ENCODE measurements around the gene SLC6A19. TPM values are rescaled to one million over a fixed set of nuclear protein-coding genes. Genes with fewer than 3 reads are reported as not detected.
A peak's percentile ranks its signal among the peaks of the same experiment; 100 is the strongest.

The SLC6A19 gene
- total and polyA plus RNA-seq, 10 donors, result under 0.01 to 0.50 TPM; not detected in 8

DNA sequence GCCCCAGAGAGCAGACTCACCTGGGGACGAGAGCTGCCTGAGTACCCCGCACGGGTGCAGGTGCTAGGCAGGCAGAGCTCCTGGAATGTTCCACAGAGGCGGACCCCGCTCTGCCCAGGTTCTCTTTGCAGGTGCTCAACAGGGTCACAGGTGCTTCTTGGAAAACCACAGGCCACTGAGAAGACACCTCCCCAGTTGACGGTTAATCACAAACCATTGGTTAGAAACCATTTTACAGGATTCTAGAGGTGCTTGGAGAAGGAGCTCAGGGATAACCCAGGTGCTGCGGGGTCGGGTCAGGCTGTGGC is 17.3 kb upstream of the SLC6A19 start:
- Histone ChIP-seq H3K9me3 (no peaks in the 10 kb centered on the region), H3K4me3 (no peak overlapping the region), H3K4me1 (peaks cover 0 to 28% (median 4%) of the 10 kb centered on the region in 6 donors), H3K27me3 (replicated peaks in 1 of 7) (peaks cover 0 to 67% (median 0%) of the 10 kb centered on the region in 7 donors), H3K36me3 (no peaks in the 10 kb centered on the region), H3K27ac (no peak overlapping the region)
- intact Hi-C loops (cut with DNase I; ENCODE audit: low total_unique reads), result no loop called here
- DNase-seq, result no peak
- WGBS, 5 donors, result 87 to 96% (median 88%) methylated on average over 8 of the region's 8 CpGs
- no peak for TF ChIP-seq POLR2A (IDR thresholded peaks at IDR 0.05)
- no peak for TF ChIP-seq POLR2AphosphoS5 (IDR thresholded peaks at IDR 0.05)
- TF ChIP-seq, protein P1, sequence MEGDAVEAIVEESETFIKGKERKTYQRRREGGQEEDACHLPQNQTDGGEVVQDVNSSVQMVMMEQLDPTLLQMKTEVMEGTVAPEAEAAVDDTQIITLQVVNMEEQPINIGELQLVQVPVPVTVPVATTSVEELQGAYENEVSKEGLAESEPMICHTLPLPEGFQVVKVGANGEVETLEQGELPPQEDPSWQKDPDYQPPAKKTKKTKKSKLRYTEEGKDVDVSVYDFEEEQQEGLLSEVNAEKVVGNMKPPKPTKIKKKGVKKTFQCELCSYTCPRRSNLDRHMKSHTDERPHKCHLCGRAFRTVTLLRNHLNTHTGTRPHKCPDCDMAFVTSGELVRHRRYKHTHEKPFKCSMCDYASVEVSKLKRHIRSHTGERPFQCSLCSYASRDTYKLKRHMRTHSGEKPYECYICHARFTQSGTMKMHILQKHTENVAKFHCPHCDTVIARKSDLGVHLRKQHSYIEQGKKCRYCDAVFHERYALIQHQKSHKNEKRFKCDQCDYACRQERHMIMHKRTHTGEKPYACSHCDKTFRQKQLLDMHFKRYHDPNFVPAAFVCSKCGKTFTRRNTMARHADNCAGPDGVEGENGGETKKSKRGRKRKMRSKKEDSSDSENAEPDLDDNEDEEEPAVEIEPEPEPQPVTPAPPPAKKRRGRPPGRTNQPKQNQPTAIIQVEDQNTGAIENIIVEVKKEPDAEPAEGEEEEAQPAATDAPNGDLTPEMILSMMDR (IDR thresholded peaks at IDR 0.05 in 8 of 11, conservative IDR thresholded peaks at IDR 0.05 in 3 of 11), result no peak

DNA sequence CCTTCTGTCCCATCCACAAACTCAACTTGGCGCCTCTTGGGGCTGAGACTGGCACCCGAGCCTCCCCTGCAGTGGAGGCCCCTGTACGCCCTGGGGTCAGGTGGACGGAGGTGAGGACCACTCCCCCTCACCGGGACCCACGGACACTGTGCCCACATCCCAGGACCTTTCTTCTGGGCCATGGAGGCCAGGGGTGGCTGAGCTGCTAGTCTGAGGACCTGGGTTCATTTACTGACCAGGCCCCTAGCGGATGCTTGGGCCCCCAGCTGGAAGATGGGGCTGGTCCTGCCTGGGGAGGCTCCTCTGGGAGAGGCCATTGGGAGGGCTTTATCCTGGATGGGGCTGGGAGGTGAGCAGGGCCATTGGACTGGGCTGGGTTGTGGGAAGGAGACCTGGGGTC is 16.9 kb upstream of the SLC6A19 start:
- no peaks in the 10 kb centered on the region for H3K36me3 ChIP-seq
- TF ChIP-seq, protein P1 (IDR thresholded peaks at IDR 0.05 in 8 of 11, conservative IDR thresholded peaks at IDR 0.05 in 3 of 11), result no peak
- TF ChIP-seq POLR2A (IDR thresholded peaks at IDR 0.05), result no peak
- no peak for TF ChIP-seq POLR2AphosphoS5 (IDR thresholded peaks at IDR 0.05)
- peaks cover 0 to 28% (median 4%) of the 10 kb centered on the region in 6 donors for H3K4me1 ChIP-seq
- intact Hi-C loops (cut with DNase I; ENCODE audit: low total_unique reads), result no loop called here
- no peaks in the 10 kb centered on the region for H3K9me3 ChIP-seq
- no peak overlapping the region for H3K27ac ChIP-seq
- no peak for DNase-seq
- WGBS, 5 donors, result 86 to 93% (median 92%) methylated on average over 7 of the region's 7 CpGs
- H3K27me3 ChIP-seq (replicated peaks in 1 of 7), result peaks cover 0 to 70% (median 0%) of the 10 kb centered on the region in 7 donors
- H3K4me3 ChIP-seq, result no peak overlapping the region

DNA sequence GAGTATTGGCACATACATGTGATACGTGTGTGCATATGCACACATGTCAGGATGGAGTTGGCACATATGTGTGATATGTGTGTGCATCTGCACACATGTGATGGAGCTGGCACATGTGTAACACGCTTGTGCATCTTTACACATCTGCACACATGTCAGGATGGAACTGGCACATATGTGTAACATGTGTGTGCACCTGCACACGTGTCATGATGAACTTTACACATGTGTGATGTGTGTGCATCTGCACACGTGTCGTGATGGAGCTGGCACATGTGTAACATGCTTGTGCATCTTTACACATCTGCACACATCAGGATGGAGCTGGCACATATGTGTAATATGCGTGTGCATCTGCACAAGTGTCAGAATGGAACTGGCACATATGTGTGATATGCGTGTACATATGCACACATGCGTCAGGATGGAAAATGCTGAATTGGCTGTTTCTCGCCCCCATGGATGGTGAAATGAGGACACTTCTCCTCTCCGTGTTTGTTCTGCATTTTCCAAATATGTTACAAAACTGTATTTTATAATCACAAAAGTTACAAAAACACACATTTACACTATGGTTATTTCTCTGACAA is 16.3 kb upstream of the SLC6A19 start:
- no peak overlapping the region for H3K27ac ChIP-seq
- 80 to 89% (median 85%) methylated on average over 10 of the region's 10 CpGs for WGBS, 5 donors
- no peak for DNase-seq
- no peaks in the 10 kb centered on the region for H3K36me3 ChIP-seq
- intact Hi-C loops (cut with DNase I; ENCODE audit: low total_unique reads), result no loop called here
- TF ChIP-seq POLR2A (IDR thresholded peaks at IDR 0.05) (no peak), POLR2AphosphoS5 (IDR thresholded peaks at IDR 0.05) (no peak)
- TF ChIP-seq, protein P1 (IDR thresholded peaks at IDR 0.05 in 8 of 11, conservative IDR thresholded peaks at IDR 0.05 in 3 of 11), result no peak
- H3K9me3 ChIP-seq, result no peaks in the 10 kb centered on the region
- H3K27me3 ChIP-seq (replicated peaks in 1 of 7), result peaks cover 0 to 77% (median 0%) of the 10 kb centered on the region in 7 donors
- no peak overlapping the region for H3K4me3 ChIP-seq
- H3K4me1 ChIP-seq, result peaks cover 0 to 28% (median 4%) of the 10 kb centered on the region in 6 donors

DNA sequence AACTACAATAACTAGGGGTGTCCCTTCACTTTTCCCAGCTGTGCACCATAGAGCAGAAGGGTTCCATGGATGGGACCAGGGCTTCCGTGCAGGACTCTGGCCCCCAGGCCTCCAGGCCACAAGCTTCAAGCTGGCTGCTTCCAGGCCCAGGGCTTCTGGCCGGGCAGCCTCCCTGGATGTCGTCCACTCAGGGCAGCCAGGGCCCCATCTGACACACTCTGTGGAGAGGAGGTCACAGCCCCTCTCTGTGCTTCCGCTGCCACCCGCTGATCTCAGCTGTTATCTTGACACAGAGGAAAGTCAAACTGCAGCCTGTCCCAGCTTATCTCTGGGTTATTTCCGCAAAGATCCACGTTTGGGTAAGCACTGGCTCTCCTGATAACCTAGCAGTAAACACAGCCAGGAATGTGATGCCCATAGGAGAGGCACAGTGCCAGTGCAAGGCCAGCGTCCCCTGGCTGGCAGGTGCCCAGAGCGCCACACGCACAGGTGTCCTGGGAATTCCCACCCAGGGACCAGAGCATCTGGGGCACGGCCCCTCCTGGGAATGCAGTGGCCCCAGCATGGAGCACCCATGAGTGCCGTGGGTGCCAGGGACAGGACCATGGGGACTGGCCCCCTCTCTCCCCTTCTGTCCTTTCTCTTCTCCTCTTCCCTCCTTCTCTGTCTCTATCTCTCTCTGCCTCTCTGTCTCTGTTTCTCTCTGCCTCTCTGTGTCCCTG is 15.6 kb upstream of the SLC6A19 start:
- TF ChIP-seq POLR2A (IDR thresholded peaks at IDR 0.05) (no peak), POLR2AphosphoS5 (IDR thresholded peaks at IDR 0.05) (peak; percentile 59 to 83 (median 78))
- TF ChIP-seq, protein P1 (IDR thresholded peaks at IDR 0.05 in 8 of 11, conservative IDR thresholded peaks at IDR 0.05 in 3 of 11), result no peak
- WGBS, 5 donors, result 52 to 80% (median 64%) methylated on average over 12 of the region's 12 CpGs
- peaks cover 0 to 80% (median 0%) of the 10 kb centered on the region in 7 donors for H3K27me3 ChIP-seq (replicated peaks in 1 of 7)
- peaks cover 0 to 28% (median 4%) of the 10 kb centered on the region in 6 donors for H3K4me1 ChIP-seq
- no peaks in the 10 kb centered on the region for H3K36me3 ChIP-seq
- DNase-seq, result no peak
- intact Hi-C loops (cut with DNase I; ENCODE audit: low total_unique reads), result no loop called here
- H3K27ac ChIP-seq, result no peak overlapping the region
- H3K9me3 ChIP-seq, result no peaks in the 10 kb centered on the region
- H3K4me3 ChIP-seq, result no peak overlapping the region
